ENCODE results near the gene COL10A1.

DNA sequence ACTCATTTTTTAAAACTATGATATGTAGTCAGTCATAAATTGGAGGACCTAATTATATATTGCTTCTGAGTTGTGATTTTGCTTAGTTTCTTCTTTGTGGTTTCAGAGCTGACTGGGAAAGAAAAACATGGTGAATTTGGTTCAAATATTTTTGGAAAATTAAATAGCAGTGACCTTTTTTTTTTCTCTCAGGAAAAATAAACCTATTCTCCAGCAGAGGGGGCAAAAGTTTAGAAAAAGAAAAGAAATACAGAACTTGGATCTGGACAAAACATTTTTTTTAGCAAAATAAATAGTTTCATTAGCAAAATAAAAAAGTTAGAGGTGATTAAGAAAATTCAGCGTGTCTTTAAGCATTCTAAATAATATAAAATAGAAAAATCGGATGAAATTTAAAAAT, 10.2 kb downstream of the COL10A1 start:
- TF ChIP-seq POLR2A (IDR thresholded peaks at IDR 0.05) = no peak
- TF ChIP-seq, protein P1, sequence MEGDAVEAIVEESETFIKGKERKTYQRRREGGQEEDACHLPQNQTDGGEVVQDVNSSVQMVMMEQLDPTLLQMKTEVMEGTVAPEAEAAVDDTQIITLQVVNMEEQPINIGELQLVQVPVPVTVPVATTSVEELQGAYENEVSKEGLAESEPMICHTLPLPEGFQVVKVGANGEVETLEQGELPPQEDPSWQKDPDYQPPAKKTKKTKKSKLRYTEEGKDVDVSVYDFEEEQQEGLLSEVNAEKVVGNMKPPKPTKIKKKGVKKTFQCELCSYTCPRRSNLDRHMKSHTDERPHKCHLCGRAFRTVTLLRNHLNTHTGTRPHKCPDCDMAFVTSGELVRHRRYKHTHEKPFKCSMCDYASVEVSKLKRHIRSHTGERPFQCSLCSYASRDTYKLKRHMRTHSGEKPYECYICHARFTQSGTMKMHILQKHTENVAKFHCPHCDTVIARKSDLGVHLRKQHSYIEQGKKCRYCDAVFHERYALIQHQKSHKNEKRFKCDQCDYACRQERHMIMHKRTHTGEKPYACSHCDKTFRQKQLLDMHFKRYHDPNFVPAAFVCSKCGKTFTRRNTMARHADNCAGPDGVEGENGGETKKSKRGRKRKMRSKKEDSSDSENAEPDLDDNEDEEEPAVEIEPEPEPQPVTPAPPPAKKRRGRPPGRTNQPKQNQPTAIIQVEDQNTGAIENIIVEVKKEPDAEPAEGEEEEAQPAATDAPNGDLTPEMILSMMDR (IDR thresholded peaks at IDR 0.05) = peak in 1 of 7 experiments; percentile 14
